Nephron progenitor cell (in vitro differentiated cells): ENCODE data around the gene RTEL1.
"Not testable (repeated sequence)": the region's sequence is repeated elsewhere in the genome, so short reads cannot be mapped to it uniquely, and the experiment has no call there.

Source experiments
- DNase-seq: peaks from one replicate; pipeline ENCODE4 v3.0.0; 2021
- H3K27ac Mint-ChIP-seq: 2 replicates; pipeline ENCODE4 v1.8.0; 2021; ENCODE audit warnings: mild to moderate bottlenecking, moderate library complexity, mixed read lengths
- H3K27me3 Mint-ChIP-seq: 2 replicates; pipeline ENCODE4 v1.8.0; 2021; ENCODE audit warnings: mild to moderate bottlenecking, low read depth, mixed read lengths; ENCODE audit not compliant: poor library complexity
- H3K36me3 Mint-ChIP-seq: 2 replicates; pipeline ENCODE4 v1.8.0; 2021; ENCODE audit warnings: low read depth, mixed read lengths
- H3K4me1 Mint-ChIP-seq: 2 replicates; pipeline ENCODE4 v1.8.0; 2021; ENCODE audit warnings: mixed read lengths
- H3K4me3 Mint-ChIP-seq: 2 replicates; pipeline ENCODE4 v1.8.0; 2021; ENCODE audit warnings: mild to moderate bottlenecking, moderate library complexity, mixed read lengths
- H3K9me3 Mint-ChIP-seq: 2 replicates; pipeline ENCODE4 v1.8.0; 2021; ENCODE audit warnings: mild to moderate bottlenecking, moderate library complexity, mixed read lengths
- CTCF ChIP-seq: fragments of 200-600 bp; sonication (generic); IDR thresholded peaks from 2 replicates; pipeline ENCODE4 v1.5.0; 2021; ENCODE audit warnings: antibody characterized with exemption

Gene RTEL1

GRCh38 chr20:63708301-63709148, 50.4 kb downstream of the RTEL1 start:
- Mint-ChIP-seq H3K4me1 (peaks cover 23% of the 10 kb centered on the region), H3K4me3 (peak overlapping the region; percentile 87), H3K27ac (peak overlapping the region; percentile 77), H3K9me3 (peaks cover 27% of the 10 kb centered on the region), H3K27me3 (no peaks in the 10 kb centered on the region), H3K36me3 (peaks cover 50% of the 10 kb centered on the region)
- TF ChIP-seq CTCF: no peak
- no peak for DNase-seq

GRCh38 chr20:63709149-63709527, 51.0 kb downstream of the RTEL1 start:
- Mint-ChIP-seq H3K27ac (no peak overlapping the region), H3K9me3 (peaks cover 33% of the 10 kb centered on the region), H3K27me3 (no peaks in the 10 kb centered on the region), H3K4me3 (peak overlapping the region; percentile 87), H3K36me3 (peaks cover 56% of the 10 kb centered on the region), H3K4me1 (peaks cover 23% of the 10 kb centered on the region)
- no peak for TF ChIP-seq CTCF
- DNase-seq: no peak

DNA sequence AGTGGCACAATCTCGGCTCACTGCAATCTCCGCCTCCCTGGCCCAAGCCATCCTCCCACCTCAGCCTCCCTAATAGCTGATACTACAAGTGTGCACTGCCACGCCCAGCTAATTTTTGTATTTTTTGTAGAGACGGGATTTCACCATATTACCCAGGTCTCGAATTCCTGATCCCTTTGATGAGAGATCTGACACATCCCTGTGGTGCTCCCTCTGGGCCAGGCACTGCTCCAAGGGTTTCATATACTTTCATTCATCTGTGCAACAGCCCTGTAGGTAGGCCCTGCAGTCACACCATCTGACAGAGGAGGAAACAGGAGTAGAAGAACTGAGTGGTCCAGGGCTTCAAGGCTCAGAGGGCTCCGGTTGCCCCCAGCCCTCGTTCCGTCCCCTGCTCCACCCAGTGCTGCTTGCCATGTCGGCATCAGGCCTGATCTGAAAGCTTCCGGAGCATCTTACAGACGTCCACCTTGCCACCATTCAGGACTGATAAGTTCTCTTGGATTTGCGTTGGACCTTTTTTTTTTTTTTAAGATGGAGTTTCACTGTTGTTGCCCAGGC, 53.1 kb downstream of the RTEL1 start:
- Mint-ChIP-seq H3K27me3 (no peaks in the 10 kb centered on the region), H3K36me3 (peaks cover 70% of the 10 kb centered on the region), H3K9me3 (peaks cover 52% of the 10 kb centered on the region), H3K27ac (no peak overlapping the region), H3K4me3 (peak overlapping the region; percentile 68), H3K4me1 (peaks cover 23% of the 10 kb centered on the region)
- no peak for DNase-seq
- TF ChIP-seq CTCF: no peak

- TF ChIP-seq CTCF: no peak
- Mint-ChIP-seq H3K4me1 (peaks cover 15% of the 10 kb centered on the region), H3K27ac (no peak overlapping the region), H3K9me3 (peaks cover 63% of the 10 kb centered on the region), H3K27me3 (no peaks in the 10 kb centered on the region), H3K36me3 (peaks cover 80% of the 10 kb centered on the region), H3K4me3 (no peak overlapping the region)
- DNase-seq: no peak
These were observed 54.1 kb downstream of the RTEL1 start for GRCh38 chr20:63712191-63712590.

- peaks cover 84% of the 10 kb centered on the region for H3K9me3 Mint-ChIP-seq
- no peak overlapping the region for H3K4me3 Mint-ChIP-seq
- DNase-seq: no peak
- H3K27me3 Mint-ChIP-seq: no peaks in the 10 kb centered on the region
- no peak for TF ChIP-seq CTCF
- H3K4me1 Mint-ChIP-seq: peaks cover 5% of the 10 kb centered on the region
- no peak overlapping the region for H3K27ac Mint-ChIP-seq
- peaks cover 96% of the 10 kb centered on the region for H3K36me3 Mint-ChIP-seq
These were observed 56.7 kb downstream of the RTEL1 start for GRCh38 chr20:63714858-63715257.

DNA sequence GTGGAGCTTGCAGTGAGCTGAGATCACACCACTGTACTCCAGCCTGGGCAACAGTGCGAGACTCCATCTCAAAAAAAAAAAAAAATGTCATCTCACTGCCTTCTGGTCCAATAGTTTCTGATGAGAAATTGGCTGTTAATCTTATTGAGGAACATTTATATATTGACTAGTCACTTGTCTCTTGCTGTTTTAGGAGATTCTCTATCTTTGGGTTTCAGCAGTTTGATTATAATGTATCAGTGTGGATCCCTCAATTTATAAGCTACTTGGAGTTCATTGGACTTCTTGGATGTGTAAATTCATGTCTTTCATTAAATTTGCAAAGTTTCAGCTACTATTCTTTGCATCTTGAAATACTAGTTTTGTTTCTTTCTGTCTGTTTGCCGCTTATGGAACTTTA, 60.9 kb downstream of the RTEL1 start:
- TF ChIP-seq CTCF: no peak
- no peak for DNase-seq
- H3K27me3 Mint-ChIP-seq: no peaks in the 10 kb centered on the region
- no peak overlapping the region for H3K4me3 Mint-ChIP-seq
- H3K27ac Mint-ChIP-seq: no peak overlapping the region
- peaks cover 96% of the 10 kb centered on the region for H3K36me3 Mint-ChIP-seq
- peaks cover 64% of the 10 kb centered on the region for H3K9me3 Mint-ChIP-seq
- no peaks in the 10 kb centered on the region for H3K4me1 Mint-ChIP-seq

DNA sequence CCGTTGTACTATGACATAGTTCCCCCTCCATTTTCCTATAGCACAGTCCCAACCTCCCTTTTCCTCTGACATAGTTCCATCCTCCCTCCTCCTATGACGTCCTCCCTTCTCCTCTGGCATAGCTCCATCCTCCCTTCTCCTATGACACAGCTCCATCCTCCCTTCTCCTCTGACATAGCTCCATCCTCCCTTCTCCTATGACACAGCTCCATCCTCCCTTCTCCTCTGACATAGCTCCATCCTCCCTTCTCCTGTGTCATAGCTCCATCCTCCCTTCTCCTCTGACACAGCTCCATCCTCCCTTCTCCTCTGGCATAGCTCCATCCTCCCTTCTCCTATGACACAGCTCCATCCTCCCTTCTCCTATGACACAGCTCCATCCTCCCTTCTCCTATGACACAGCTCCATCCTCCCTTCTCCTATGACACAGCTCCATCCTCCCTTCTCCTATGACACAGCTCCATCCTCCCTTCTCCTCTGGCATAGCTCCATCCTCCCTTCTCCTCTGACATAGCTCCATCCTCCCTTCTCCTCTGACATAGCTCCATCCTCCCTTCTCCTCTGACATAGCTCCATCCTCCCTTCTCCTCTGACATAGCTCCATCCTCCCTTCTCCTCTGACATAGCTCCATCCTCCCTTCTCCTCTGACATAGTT, 65.0 kb downstream of the RTEL1 start:
- not testable (repeated sequence) for H3K27me3 Mint-ChIP-seq, H3K4me3 Mint-ChIP-seq, H3K27ac Mint-ChIP-seq, H3K4me1 Mint-ChIP-seq, DNase-seq
- H3K36me3 Mint-ChIP-seq: peaks cover 93% of the 10 kb centered on the region
- H3K9me3 Mint-ChIP-seq: peaks cover 63% of the 10 kb centered on the region

GRCh38 chr20:63730189-63730733, 72.1 kb downstream of the RTEL1 start:
- peaks cover 52% of the 10 kb centered on the region for H3K36me3 Mint-ChIP-seq
- DNase-seq, H3K4me3 Mint-ChIP-seq, H3K27me3 Mint-ChIP-seq: not testable (repeated sequence)
- H3K9me3 Mint-ChIP-seq: peaks cover 24% of the 10 kb centered on the region
- H3K27ac Mint-ChIP-seq: peak overlapping the region; percentile 90
- peaks cover 12% of the 10 kb centered on the region for H3K4me1 Mint-ChIP-seq
